ENCODE results near the gene FERMT1. TPM values are rescaled to one million over a fixed set of nuclear protein-coding genes. Genes with fewer than 3 reads are reported as not detected.

The FERMT1 gene
- total RNA-seq, 1 experiment from 2014 or later, result 70.8 TPM

GRCh38 chr20:6081236-6081635 lies 41.6 kb downstream of the FERMT1 start:
- H3K9me2 ChIP-seq (replicated peaks; ENCODE audit: low read length), result no peaks in the 10 kb centered on the region
- H3K27ac ChIP-seq (ENCODE audit: low read length), result no peak overlapping the region
- H3K27me3 ChIP-seq (ENCODE audit: low read length), result no peaks in the 10 kb centered on the region
- intact Hi-C loops (cut with micrococcal nuclease), result no loop called here
- H3K36me3 ChIP-seq (ENCODE audit: low read depth, low read length), result peaks cover 82% of the 10 kb centered on the region
- ATAC-seq, result peak; percentile 54
- no TSS peak for BruUV-seq (replicated peaks)
- TF ChIP-seq EZH2 (IDR thresholded peaks at IDR 0.05; ENCODE audit: low read length, unreplicated experiment) (no peak), EZH2phosphoT487 (IDR thresholded peaks at IDR 0.05; ENCODE audit: borderline replicate concordance, low read length) (no peak), CTCF (conservative IDR thresholded peaks at IDR 0.05; ENCODE audit: low read depth, low read length) (no peak)
- ChIA-PET CTCF (no interaction called here), POLR2A (ENCODE audit: unreplicated experiment) (no interaction called here)
- H3K4me2 ChIP-seq (ENCODE audit: low read length), result no peak overlapping the region
- no peaks in the 10 kb centered on the region for H3K4me1 ChIP-seq (ENCODE audit: insufficient read depth, low read length)
- no peak overlapping the region for H3K9ac ChIP-seq (ENCODE audit: low read length)
- H3K4me3 ChIP-seq (ENCODE audit: low read length), result no peak overlapping the region
- no peaks in the 10 kb centered on the region for H3K9me3 ChIP-seq (ENCODE audit: low read length)
- H3K79me2 ChIP-seq (ENCODE audit: low read length), result no peaks in the 10 kb centered on the region
- H3F3A ChIP-seq (ENCODE audit: low read length, unreplicated experiment), result no peaks in the 10 kb centered on the region
- H2AFZ ChIP-seq (ENCODE audit: low read length), result no peak overlapping the region
- H4K20me1 ChIP-seq (ENCODE audit: low read length), result no peaks in the 10 kb centered on the region
- peak; percentile 23 for DNase-seq

- Histone ChIP-seq H3F3A (ENCODE audit: low read length, unreplicated experiment) (no peaks in the 10 kb centered on the region), H3K4me1 (ENCODE audit: insufficient read depth, low read length) (no peaks in the 10 kb centered on the region), H2AFZ (ENCODE audit: low read length) (no peak overlapping the region), H3K79me2 (ENCODE audit: low read length) (no peaks in the 10 kb centered on the region), H3K9me2 (replicated peaks; ENCODE audit: low read length) (no peaks in the 10 kb centered on the region), H4K20me1 (ENCODE audit: low read length) (no peaks in the 10 kb centered on the region), H3K27ac (ENCODE audit: low read length) (no peak overlapping the region), H3K4me2 (ENCODE audit: low read length) (no peak overlapping the region), H3K27me3 (ENCODE audit: low read length) (no peaks in the 10 kb centered on the region), H3K36me3 (ENCODE audit: low read depth, low read length) (peaks cover 80% of the 10 kb centered on the region), H3K9ac (ENCODE audit: low read length) (no peak overlapping the region), H3K9me3 (ENCODE audit: low read length) (no peaks in the 10 kb centered on the region), H3K4me3 (ENCODE audit: low read length) (no peak overlapping the region)
- intact Hi-C loops (cut with micrococcal nuclease), result loop anchor here (5.0 kb wide), 1 partner anchor 127 kb away; the partner anchor contains the start of genes MCM8 and TRMT6
- DNase-seq (no peak), ATAC-seq (no peak)
- ChIA-PET CTCF (no interaction called here), POLR2A (ENCODE audit: unreplicated experiment) (no interaction called here)
- BruUV-seq (replicated peaks), result no TSS peak
- TF ChIP-seq EZH2 (IDR thresholded peaks at IDR 0.05; ENCODE audit: low read length, unreplicated experiment) (no peak), CTCF (conservative IDR thresholded peaks at IDR 0.05; ENCODE audit: low read depth, low read length) (no peak), EZH2phosphoT487 (IDR thresholded peaks at IDR 0.05; ENCODE audit: borderline replicate concordance, low read length) (no peak)
Measured at GRCh38 chr20:6079016-6079415, 43.8 kb downstream of the FERMT1 start.

- peaks cover 69% of the 10 kb centered on the region for H3K36me3 ChIP-seq (ENCODE audit: low read depth, low read length)
- no peak overlapping the region for H3K4me3 ChIP-seq (ENCODE audit: low read length)
- H3K27ac ChIP-seq (ENCODE audit: low read length), result no peak overlapping the region
- DNase-seq (no peak), ATAC-seq (no peak)
- no peaks in the 10 kb centered on the region for H3K79me2 ChIP-seq (ENCODE audit: low read length)
- no peak overlapping the region for H3K4me2 ChIP-seq (ENCODE audit: low read length)
- intact Hi-C loops (cut with micrococcal nuclease), result loop anchor here (5.0 kb wide), 1 partner anchor 123 kb away; the partner anchor contains the start of genes MCM8 and TRMT6
- TF ChIP-seq EZH2 (IDR thresholded peaks at IDR 0.05; ENCODE audit: low read length, unreplicated experiment), result no peak
- TF ChIP-seq EZH2phosphoT487 (IDR thresholded peaks at IDR 0.05; ENCODE audit: borderline replicate concordance, low read length), result no peak
- TF ChIP-seq CTCF (conservative IDR thresholded peaks at IDR 0.05; ENCODE audit: low read depth, low read length), result no peak
- H3K9me3 ChIP-seq (ENCODE audit: low read length), result no peaks in the 10 kb centered on the region
- CTCF ChIA-PET, result no interaction called here
- no peaks in the 10 kb centered on the region for H3K27me3 ChIP-seq (ENCODE audit: low read length)
- H3F3A ChIP-seq (ENCODE audit: low read length, unreplicated experiment), result no peaks in the 10 kb centered on the region
- BruUV-seq (replicated peaks), result no TSS peak
- no peaks in the 10 kb centered on the region for H3K4me1 ChIP-seq (ENCODE audit: insufficient read depth, low read length)
- H2AFZ ChIP-seq (ENCODE audit: low read length), result no peak overlapping the region
- no peak overlapping the region for H3K9ac ChIP-seq (ENCODE audit: low read length)
- POLR2A ChIA-PET (ENCODE audit: unreplicated experiment), result no interaction called here
- no peaks in the 10 kb centered on the region for H4K20me1 ChIP-seq (ENCODE audit: low read length)
- no peaks in the 10 kb centered on the region for H3K9me2 ChIP-seq (replicated peaks; ENCODE audit: low read length)
Measured at GRCh38 chr20:6075428-6076219, 47.2 kb downstream of the FERMT1 start.

Measured in PC-3 (cell line).